Dermis blood vessel endothelial cell (primary cell): Measurements from ENCODE around the gene SPSB3. TPM values are rescaled to one million over a fixed set of nuclear protein-coding genes. Genes with fewer than 3 reads are reported as not detected.

Experiments used
- DNase-seq: peaks from one replicate; pipeline ENCODE4 v3.0.0; 2010
- total RNA-seq: library from RNA; depleted of rRNA; stranded (reverse); fragments of >200 nt; gene quantifications from 2 replicates; pipeline ENCODE4 v1.2.3, GENCODE V29; 2014

Gene SPSB3
- 57.6 and 82.2 TPM in 2 replicates for total RNA-seq

GRCh38 chr16:1782408-1783264 is at the start of gene SPSB3, which contains the start of gene NUBP2:
Gene SPSB3 (minus strand): TSS chr16:1782571. CDS start chr16:1781483, 1,088 bp downstream.
Gene NUBP2 (plus strand): TSS chr16:1782960. CDS start chr16:1783021, 61 bp downstream.
- peak; percentile 100 for DNase-seq

- DNase-seq, result no peak
These were observed 49.1 kb upstream of the SPSB3 start for GRCh38 chr16:1831186-1832075.

GRCh38 chr16:1830213-1830612 is 47.8 kb upstream of the SPSB3 start:
- DNase-seq, result peak; percentile 12

GRCh38 chr16:1828645-1829410 is 46.5 kb upstream of the SPSB3 start:
- no peak for DNase-seq

- peak; percentile 98 for DNase-seq
These were observed 44.6 kb upstream of the SPSB3 start, which contains the start of the genes FAHD1 and HAGH for GRCh38 chr16:1826691-1827573. Gene FAHD1 (plus strand): TSS chr16:1827206. CDS start chr16:1827239, 33 bp downstream. Gene HAGH (minus strand): TSS chr16:1826825. CDS start chr16:1826787, 38 bp downstream.

- peak; percentile 78 for DNase-seq
These were observed 43.7 kb upstream of the SPSB3 start for GRCh38 chr16:1825864-1826690.

- DNase-seq, result no peak
These were observed 43.1 kb upstream of the SPSB3 start for GRCh38 chr16:1825381-1825863.

GRCh38 chr16:1823821-1824220 is 41.5 kb upstream of the SPSB3 start:
- peak; percentile 83 for DNase-seq

GRCh38 chr16:1822801-1823200 is 40.4 kb upstream of the SPSB3 start:
- no peak for DNase-seq

- DNase-seq, result no peak
These were observed 39.7 kb upstream of the SPSB3 start for GRCh38 chr16:1821861-1822611.

GRCh38 chr16:1820946-1821290 is 38.5 kb upstream of the SPSB3 start:
- DNase-seq, result no peak

GRCh38 chr16:1820096-1820945 is 38.0 kb upstream of the SPSB3 start:
- no peak for DNase-seq

GRCh38 chr16:1819611-1820010 is 37.2 kb upstream of the SPSB3 start:
- DNase-seq, result no peak

GRCh38 chr16:1818873-1819525 is 36.6 kb upstream of the SPSB3 start:
- DNase-seq, result no peak

- DNase-seq, result no peak
These were observed 36.0 kb upstream of the SPSB3 start for GRCh38 chr16:1818204-1818872.

GRCh38 chr16:1817716-1818115 is 35.3 kb upstream of the SPSB3 start:
- DNase-seq, result no peak

GRCh38 chr16:1817276-1817589 is 34.9 kb upstream of the SPSB3 start:
- no peak for DNase-seq
